Stimulated activated CD8-positive, alpha-beta memory T cell treated with anti-CD3 and anti-CD28 coated beads, Interleukin-7, amount 100 ng/mL, for 48 hours (primary cell): ENCODE measurements around the gene TMEM52B.

Source experiments
- DNase-seq, 2 donors: peaks; one replicate each; pipeline ENCODE4 v3.0.0-alpha.2; 2020; ENCODE audit warnings: low read depth in 1 of 2; ENCODE audit errors: extremely low read depth in 1 of 2

The TMEM52B gene

GRCh38 chr12:10178821-10179220 is at the start of gene TMEM52B:
TSS of gene TMEM52B (plus strand) at chr12:10179032. CDS start at chr12:10179575, 543 bp downstream.
- no peak for DNase-seq

- no peak for DNase-seq
These were observed 48.8 kb upstream of the TMEM52B start, which contains the start of gene CLEC7A for GRCh38 chr12:10130042-10130441. TSS of gene CLEC7A (minus strand) at chr12:10130199. CDS start at chr12:10130082, 117 bp downstream.

- no peak for DNase-seq
These were observed 47.6 kb upstream of the TMEM52B start for GRCh38 chr12:10131111-10131690.

- DNase-seq: no peak
These were observed 45.9 kb upstream of the TMEM52B start for GRCh38 chr12:10132850-10133370.

GRCh38 chr12:10135126-10135525 is 43.7 kb upstream of the TMEM52B start:
- DNase-seq: no peak

- DNase-seq: no peak
These were observed 42.1 kb upstream of the TMEM52B start for GRCh38 chr12:10136637-10137205.

- no peak for DNase-seq
These were observed 38.8 kb upstream of the TMEM52B start for GRCh38 chr12:10140001-10140400.

- no peak for DNase-seq
These were observed 35.7 kb upstream of the TMEM52B start for GRCh38 chr12:10142976-10143589.

GRCh38 chr12:10147714-10148403 is 31.0 kb upstream of the TMEM52B start:
- DNase-seq: no peak

GRCh38 chr12:10151621-10152020 is 27.2 kb upstream of the TMEM52B start:
- no peak for DNase-seq

- DNase-seq: peak in 1 of 2 donors; percentile 26
These were observed 25.3 kb upstream of the TMEM52B start for GRCh38 chr12:10153271-10154144.

- no peak for DNase-seq
These were observed 24.7 kb upstream of the TMEM52B start for GRCh38 chr12:10154145-10154496.

- DNase-seq: no peak
These were observed 22.9 kb upstream of the TMEM52B start for GRCh38 chr12:10155966-10156365.

GRCh38 chr12:10158406-10158805 is 20.4 kb upstream of the TMEM52B start:
- no peak for DNase-seq

GRCh38 chr12:10159280-10159679 is 19.6 kb upstream of the TMEM52B start:
- no peak for DNase-seq

- DNase-seq: no peak
These were observed 18.0 kb upstream of the TMEM52B start for GRCh38 chr12:10160617-10161385.

GRCh38 chr12:10163084-10163483 is 15.7 kb upstream of the TMEM52B start:
- no peak for DNase-seq

GRCh38 chr12:10165421-10165820 is 13.4 kb upstream of the TMEM52B start:
- no peak for DNase-seq

- no peak for DNase-seq
These were observed 11.2 kb upstream of the TMEM52B start for GRCh38 chr12:10167599-10167998.

- no peak for DNase-seq
These were observed 9.7 kb upstream of the TMEM52B start for GRCh38 chr12:10169104-10169503.
